H1 (cell line): ENCODE results near the gene SGSH. TPM values are rescaled to one million over a fixed set of nuclear protein-coding genes. Genes with fewer than 3 reads are reported as not detected.

Experiments
- CEBPB ChIP-seq: IDR thresholded peaks from 2 replicates; pipeline ENCODE4 v1.6.1; 2012; ENCODE audit warnings: low read depth, low read length
- CREB1 ChIP-seq: IDR thresholded peaks from 2 replicates; pipeline ENCODE4 v1.6.1; 2012; ENCODE audit warnings: inconsistent platforms
- GABPA ChIP-seq: IDR thresholded peaks from 2 replicates; pipeline ENCODE4 v1.6.1; 2011; ENCODE audit warnings: mild to moderate bottlenecking, low read length, moderate library complexity, borderline replicate concordance; ENCODE audit not compliant: insufficient read depth
- SAP30 ChIP-seq: fragments of 300-600 bp; sonication (generic); IDR thresholded peaks from 2 replicates; pipeline ENCODE4 v1.7.1; 2012; ENCODE audit warnings: low read length, moderate library complexity, mild to moderate bottlenecking, inconsistent platforms; ENCODE audit not compliant: insufficient read depth, insufficient replicate concordance
- polyA plus RNA-seq, 7 experiments: library from polyadenylated mRNA; depleted of rRNA in 3 of 7; stranded (reverse) in 5 of 7; unstranded in 2 of 7; fragments of >200 nt in 5 of 7; fragments of 200-250 nt in 2 of 7; gene quantifications; 1 replicate in 5 of 7; 2 replicates in 1 of 7; 4 replicates in 1 of 7; pipeline versions ENCODE4 v1.2.1 to v1.2.3, GENCODE V29; 2011 to 2013; ENCODE audit warnings: missing spikeins in 2 of 7, mixed read lengths in 2 of 7
- total RNA-seq: library from RNA; stranded (reverse); fragmentation: NEBNext Ultra II Directional; extraction: Animal tissue kit (Norgen Biotek cat#: 25700); gene quantifications from 2 replicates; pipeline ENCODE4 v1.2.1, GENCODE V29; 2021

Gene SGSH
- total and polyA plus RNA-seq, 2 of the 8 experiments (the other 6 are each of a cell fraction or from before 2014, with no cell fraction given) = 18.0 to 19.6 TPM

- TF ChIP-seq GABPA (no peak), CEBPB (no peak), SAP30 (no peak), CREB1 (no peak)
Observed at GRCh38 chr17:80228477-80228876, 8.3 kb upstream of the SGSH start (continued).
